H1 (cell line): ENCODE results near the gene RPE. TPM values are rescaled to one million over a fixed set of nuclear protein-coding genes. Genes with fewer than 3 reads are reported as not detected.

Source experiments
- CTCF ChIA-PET: fragments of 300-600 bp; sonication (Branson Sonifier 250); formaldehyde crosslinking; loops from one replicate; lab custom pipeline; 2021; ENCODE audit not compliant: partially characterized antibody; lab: Charles Lee
- POLR2A ChIA-PET: fragments of 300-600 bp; sonication (Branson Sonifier 250); formaldehyde crosslinking; loops from one replicate; lab custom pipeline; 2021; ENCODE audit warnings: inconsistent platforms; ENCODE audit not compliant: partially characterized antibody; lab: Charles Lee
- DNase-seq, 2 experiments: peaks; one replicate each; pipeline versions ENCODE4 v3.0.0 to v3.0.0-alpha.2; 2010 to 2022; ENCODE audit warnings: low spot score in 2 of 2, low read depth in 1 of 2, mixed read lengths in 1 of 2
- FAIRE-seq: peaks from 2 replicates; lab custom pipeline; 2011; peaks lifted over from hg19 to GRCh38; lab: Jason Lieb, UNC
- H2AFZ ChIP-seq: 2 replicates; pipeline ENCODE4 v1.8.1; 2012; ENCODE audit warnings: low read length, inconsistent platforms
- H2AK5ac ChIP-seq: 2 replicates; pipeline ENCODE4 v1.6.1; 2013; ENCODE audit warnings: low read depth, low read length
- H2BK120ac ChIP-seq: replicated peaks from 2 replicates; pipeline ENCODE3; 2013; ENCODE audit warnings: low read depth, low read length, inconsistent platforms
- H2BK12ac ChIP-seq: 2 replicates; pipeline ENCODE4 v1.6.1; 2013; ENCODE audit warnings: low read depth, low read length
- H2BK15ac ChIP-seq: 2 replicates; pipeline ENCODE4 v1.6.1; 2013; ENCODE audit warnings: low read length
- H2BK20ac ChIP-seq: 2 replicates; pipeline ENCODE4 v1.6.1; 2013; ENCODE audit warnings: low read length
- H2BK5ac ChIP-seq: 2 replicates; pipeline ENCODE4 v1.6.1; 2013; ENCODE audit warnings: low read depth, low read length
- H3K14ac ChIP-seq: 2 replicates; pipeline ENCODE4 v1.6.1; 2013; ENCODE audit warnings: inconsistent platforms; ENCODE audit not compliant: insufficient read length
- H3K18ac ChIP-seq: 2 replicates; pipeline ENCODE4 v1.6.1; 2013; ENCODE audit warnings: low read length; ENCODE audit errors: extremely low read depth
- H3K23ac ChIP-seq: 2 replicates; pipeline ENCODE4 v1.6.1; 2013; ENCODE audit warnings: inconsistent platforms; ENCODE audit not compliant: insufficient read length
- H3K23me2 ChIP-seq: 2 replicates; pipeline ENCODE4 v1.6.1; 2013; ENCODE audit warnings: low read depth, low read length
- H3K27ac ChIP-seq: 2 replicates; pipeline ENCODE4 v1.6.1; 2011; ENCODE audit warnings: low read depth, low read length, inconsistent platforms
- H3K27me3 ChIP-seq, 4 experiments: replicated peaks in 1 of 4; 1 replicate in 1 of 4; 2 replicates in 3 of 4; pipeline versions ENCODE4 v1.6.1 to v1.8.1; 2011 to 2013; ENCODE audit warnings: low read length in 3 of 4, mild to moderate bottlenecking in 3 of 4, inconsistent platforms in 2 of 4, mixed read lengths in 2 of 4, moderate library complexity in 1 of 4; ENCODE audit not compliant: control insufficient read depth in 3 of 4, insufficient read depth in 3 of 4; ENCODE audit errors: extremely low read depth in 1 of 4
- H3K36me3 ChIP-seq, 4 experiments: 2 replicates each; pipeline versions ENCODE4 v1.6.1 to v1.8.1; 2011 to 2013; ENCODE audit warnings: mild to moderate bottlenecking in 4 of 4, low read length in 3 of 4, moderate library complexity in 2 of 4, control low read depth in 1 of 4, inconsistent platforms in 1 of 4; ENCODE audit not compliant: insufficient read depth in 4 of 4, control insufficient read depth in 2 of 4
- H3K4ac ChIP-seq: replicated peaks from 2 replicates; pipeline ENCODE3; 2013; ENCODE audit warnings: low read length, low read depth, mixed read lengths, inconsistent platforms; ENCODE audit not compliant: insufficient read length
- H3K4me1 ChIP-seq, 4 experiments: replicated peaks in 1 of 4; 1 replicate in 1 of 4; 2 replicates in 3 of 4; pipeline versions ENCODE4 v1.6.1 to v1.8.1; 2011 to 2013; ENCODE audit warnings: low read length in 3 of 4, inconsistent platforms in 2 of 4, mixed read lengths in 1 of 4; ENCODE audit not compliant: insufficient read depth in 4 of 4, control insufficient read depth in 3 of 4
- H3K4me2 ChIP-seq, 2 experiments: 2 replicates each; pipeline versions ENCODE4 v1.6.1 to v1.8.1; 2011 to 2013; ENCODE audit warnings: low read depth in 2 of 2, low read length in 2 of 2, control low read depth in 1 of 2, inconsistent platforms in 1 of 2, mild to moderate bottlenecking in 1 of 2; ENCODE audit not compliant: insufficient read depth in 1 of 2
- H3K4me3 ChIP-seq, 4 experiments: fragments of 200-600, 300-600 bp in 1 of 4; sonication (generic), shearing (Covaris generic), sonication (Bioruptor Twin) in 1 of 4; 2 replicates each; pipeline versions ENCODE4 v1.5.1 to v1.8.1; 2011 to 2016; ENCODE audit warnings: low read length in 4 of 4, low read depth in 3 of 4, control low read depth in 2 of 4, inconsistent platforms in 2 of 4, mild to moderate bottlenecking in 2 of 4, mixed read lengths in 1 of 4, moderate library complexity in 1 of 4; ENCODE audit not compliant: insufficient read depth in 2 of 4; ENCODE audit errors: extremely low read depth in 1 of 4
- H3K56ac ChIP-seq: replicated peaks from 2 replicates; pipeline ENCODE3; 2013; ENCODE audit warnings: low read depth, mild to moderate bottlenecking, mixed read lengths, low read length, inconsistent platforms; ENCODE audit not compliant: insufficient read length
- H3K79me1 ChIP-seq: 2 replicates; pipeline ENCODE4 v1.6.1; 2013; ENCODE audit warnings: low read depth, low read length, control low read depth
- H3K79me2 ChIP-seq, 2 experiments: 2 replicates each; pipeline versions ENCODE4 v1.6.1 to v1.8.1; 2012 to 2013; ENCODE audit warnings: low read length in 2 of 2, mild to moderate bottlenecking in 2 of 2, inconsistent platforms in 1 of 2; ENCODE audit not compliant: insufficient read depth in 2 of 2, control insufficient read depth in 1 of 2
- H3K9ac ChIP-seq, 4 experiments: replicated peaks in 1 of 4; 1 replicate in 1 of 4; 2 replicates in 3 of 4; pipeline versions ENCODE4 v1.6.1 to v1.8.1; 2011 to 2013; ENCODE audit warnings: low read depth in 3 of 4, low read length in 3 of 4, control low read depth in 2 of 4, mild to moderate bottlenecking in 2 of 4, moderate library complexity in 2 of 4, inconsistent platforms in 1 of 4; ENCODE audit errors: extremely low read depth in 1 of 4
- H3K9me3 ChIP-seq, 2 experiments: 2 replicates each; pipeline versions ENCODE4 v1.6.1 to v1.8.1; 2012 to 2013; ENCODE audit warnings: mild to moderate bottlenecking in 2 of 2, moderate library complexity in 2 of 2, control low read depth in 1 of 2, inconsistent platforms in 1 of 2, low read depth in 1 of 2, low read length in 1 of 2, mixed read lengths in 1 of 2; ENCODE audit not compliant: insufficient read depth in 2 of 2
- H4K20me1 ChIP-seq, 2 experiments: replicated peaks in 1 of 2; 2 replicates each; pipeline versions ENCODE3 to v1.8.1; 2011 to 2013; ENCODE audit warnings: inconsistent platforms in 2 of 2, low read length in 2 of 2, mild to moderate bottlenecking in 1 of 2; ENCODE audit not compliant: insufficient read depth in 2 of 2, control insufficient read depth in 1 of 2
- H4K5ac ChIP-seq: 2 replicates; pipeline ENCODE4 v1.6.1; 2013; ENCODE audit warnings: low read length, low read depth, mixed read lengths, inconsistent platforms; ENCODE audit not compliant: insufficient read length
- H4K8ac ChIP-seq: 2 replicates; pipeline ENCODE4 v1.8.0; 2013; ENCODE audit warnings: mild to moderate bottlenecking, moderate library complexity, low read length, inconsistent platforms; ENCODE audit not compliant: insufficient read depth; ENCODE audit errors: extremely low read depth
- H4K91ac ChIP-seq: replicated peaks from 2 replicates; pipeline ENCODE3; 2013; ENCODE audit warnings: low read length, mixed read lengths, inconsistent platforms; ENCODE audit not compliant: insufficient read length
- CHD1 ChIP-seq: IDR thresholded peaks from 2 replicates; pipeline ENCODE4 v1.6.1; 2012; ENCODE audit warnings: low read depth, low read length, improper control_type of control experiment
- EP300 ChIP-seq, 2 experiments: IDR thresholded peaks; 1 replicate in 1 of 2; 2 replicates in 1 of 2; pipeline ENCODE4 v1.6.1; 2011 to 2012; ENCODE audit warnings: low read depth in 2 of 2, low read length in 2 of 2, mild to moderate bottlenecking in 2 of 2, borderline replicate concordance in 1 of 2, inconsistent platforms in 1 of 2, moderate library complexity in 1 of 2
- FOSL1 ChIP-seq: IDR thresholded peaks from 2 replicates; pipeline ENCODE4 v1.6.1; 2011; ENCODE audit warnings: mild to moderate bottlenecking, low read depth, low read length, moderate library complexity; ENCODE audit not compliant: insufficient read depth
- MAFK ChIP-seq: IDR thresholded peaks from 2 replicates; pipeline ENCODE4 v1.6.1; 2012; ENCODE audit warnings: low read depth, mild to moderate bottlenecking, improper control_type of control experiment, low read length
- RNF2 ChIP-seq: fragments of 200-900, 300-1000 bp; sonication (generic); IDR thresholded peaks from 2 replicates; pipeline ENCODE4 v1.7.1; 2016; ENCODE audit warnings: borderline replicate concordance, low read depth, mild to moderate bottlenecking, antibody characterized with exemption, low read length; ENCODE audit not compliant: poor library complexity, severe bottlenecking; ENCODE audit errors: missing control alignments
- ZNF274 ChIP-seq: IDR thresholded peaks from 2 replicates; pipeline ENCODE4 v1.7.0; 2012; ENCODE audit warnings: low read length, borderline replicate concordance; ENCODE audit errors: extremely low read depth
- WGBS, 2 experiments: shearing (Covaris generic) in 1 of 2; methylation state at CpG; one replicate each; pipeline versions ENCODE4 v1.1.6 to v1.1.7; 2013 to 2015; ENCODE audit warnings: low lambda C conversion rate in 2 of 2, mixed read lengths in 2 of 2, inconsistent platforms in 1 of 2, low coverage in 1 of 2, missing lambda C conversion rate in 1 of 2; ENCODE audit not compliant: insufficient replicate concordance in 2 of 2, insufficient coverage in 1 of 2, insufficient read length in 1 of 2; ENCODE audit errors: extremely low coverage in 1 of 2, missing lambda C conversion rate in 1 of 2; 5-methylcytosine and 5-hydroxymethylcytosine counted together
- polyA plus RNA-seq, 7 experiments: library from polyadenylated mRNA; depleted of rRNA in 3 of 7; stranded (reverse) in 5 of 7; unstranded in 2 of 7; fragments of >200 nt in 5 of 7; fragments of 200-250 nt in 2 of 7; gene quantifications; 1 replicate in 5 of 7; 2 replicates in 1 of 7; 4 replicates in 1 of 7; pipeline versions ENCODE4 v1.2.1 to v1.2.3, GENCODE V29; 2011 to 2013; ENCODE audit warnings: missing spikeins in 2 of 7, mixed read lengths in 2 of 7
- total RNA-seq: library from RNA; stranded (reverse); fragmentation: NEBNext Ultra II Directional; extraction: Animal tissue kit (Norgen Biotek cat#: 25700); gene quantifications from 2 replicates; pipeline ENCODE4 v1.2.1, GENCODE V29; 2021

RPE gene
- total and polyA plus RNA-seq, 2 of the 8 experiments (the other 6 are each of a cell fraction or from before 2014, with no cell fraction given) = 77.8 to 102 TPM

- H3K9me3 ChIP-seq = no peaks in the 10 kb centered on the region
- no peak overlapping the region for H3K18ac ChIP-seq
- no peak overlapping the region for H2AK5ac ChIP-seq
- H2BK15ac ChIP-seq = no peak overlapping the region
- WGBS, 2 experiments = 89% methylated on average over 2 of the region's 2 CpGs; no CpG with 5 or more reads in 1 of the 2 experiments
- ChIA-PET POLR2A (interaction anchor here (1.3 kb wide), 1 partner anchor 49 kb away, joined by 3 read pairs; no protein-coding TSS in a partner anchor), CTCF (interaction anchor here (1.5 kb wide), 1 partner anchor 170 kb away, joined by 4 read pairs; no protein-coding TSS in a partner anchor)
- H2AFZ ChIP-seq = no peak overlapping the region
- H4K5ac ChIP-seq = no peak overlapping the region
- no peak overlapping the region for H3K4me3 ChIP-seq
- H4K20me1 ChIP-seq = no peaks in the 10 kb centered on the region
- H2BK5ac ChIP-seq = no peak overlapping the region
- no peaks in the 10 kb centered on the region for H3K4me1 ChIP-seq
- no peak overlapping the region for H3K4me2 ChIP-seq
- H2BK20ac ChIP-seq = no peak overlapping the region
- H3K36me3 ChIP-seq = peaks cover 0 to 31% (median 8%) of the 10 kb centered on the region in 4 experiments; a peak in 5 of 8 replicates
- no peak overlapping the region for H3K23ac ChIP-seq
- H2BK120ac ChIP-seq = no peak overlapping the region
- DNase-seq = no peak
- H2BK12ac ChIP-seq = no peak overlapping the region
- no peak overlapping the region for H4K8ac ChIP-seq
- H3K79me2 ChIP-seq = no peaks in the 10 kb centered on the region
- FAIRE-seq = no peak
- no peak overlapping the region for H3K4ac ChIP-seq
- H4K91ac ChIP-seq = no peak overlapping the region
- H3K23me2 ChIP-seq = no peaks in the 10 kb centered on the region
- H3K79me1 ChIP-seq = no peaks in the 10 kb centered on the region
- no peak overlapping the region for H3K56ac ChIP-seq
- H3K9ac ChIP-seq = no peak overlapping the region
- TF ChIP-seq MAFK = 0 out of 2 replicates have a peak, but pooled peaks have one; percentile 36
- no peak for TF ChIP-seq EP300 (IDR thresholded peaks at IDR 0.05; ENCODE audit: borderline replicate concordance in 1 of 2, low read depth in 2 of 2, low read length in 2 of 2)
- TF ChIP-seq RNF2 = no peak
- no peak for TF ChIP-seq FOSL1
- TF ChIP-seq CHD1 = no peak
- no peak for TF ChIP-seq ZNF274
- H3K27me3 ChIP-seq = no peaks in the 10 kb centered on the region
- no peak overlapping the region for H3K14ac ChIP-seq
- H3K27ac ChIP-seq = no peak overlapping the region
These were observed 25.7 kb downstream of the RPE start for GRCh38 chr2:210028178-210028577.
